ENCODE results near the gene KLK13. TPM values are rescaled to one million over a fixed set of nuclear protein-coding genes. Genes with fewer than 3 reads are reported as not detected.

The KLK13 gene
- polyA plus RNA-seq, 2 of the 4 experiments (the other 2 are of a cell fraction) = not detected

GRCh38 chr19:51029718-51030117, 35.2 kb downstream of the KLK13 start:
- POLR2A ChIA-PET = no interaction called here
- TF ChIP-seq MAZ (IDR thresholded peaks at IDR 0.05; ENCODE audit: borderline replicate concordance, low read depth, low read length) = no peak
- TF ChIP-seq CEBPB (IDR thresholded peaks at IDR 0.05) = no peak
- TF ChIP-seq RCOR1 (IDR thresholded peaks at IDR 0.05; ENCODE audit: low read depth, low read length) = no peak
- no peak for TF ChIP-seq ZSCAN20 (CRISPR knock-in tag; IDR thresholded peaks at IDR 0.05)
- TF ChIP-seq PBX3 (IDR thresholded peaks at IDR 0.05) = no peak
- no peak for TF ChIP-seq TFCP2L1 (CRISPR knock-in tag; IDR thresholded peaks at IDR 0.05)
- no peak overlapping the region for H3K4me2 ChIP-seq
- no peaks in the 10 kb centered on the region for H3K9me3 ChIP-seq
- CTCF ChIA-PET = interaction anchor here (3.0 kb wide), 1 partner anchor 13 kb away, joined by 14 read pairs; no protein-coding TSS in a partner anchor
- WGBS (ENCODE audit: missing lambda C conversion rate) = 46% methylated on average over 2 of the region's 2 CpGs
- no peak overlapping the region for H3K27ac ChIP-seq
- ATAC-seq = peak in 1 of 2 experiments; percentile 46; a peak in 3 of 6 replicates
- DNase-seq (ENCODE audit: low read depth in 1 of 2, low spot score in 1 of 2) = peak in 1 of 2 experiments; percentile 39
- no peak overlapping the region for H3K4me3 ChIP-seq
- no peaks in the 10 kb centered on the region for H3K4me1 ChIP-seq
- FAIRE-seq = no peak

GRCh38 chr19:51027873-51028272, 37.0 kb downstream of the KLK13 start:
- FAIRE-seq = no peak
- TF ChIP-seq ZSCAN20 (CRISPR knock-in tag; IDR thresholded peaks at IDR 0.05) (no peak), NR3C1 (IDR thresholded peaks at IDR 0.05) (no peak), ZFP36 (IDR thresholded peaks at IDR 0.05; ENCODE audit: borderline replicate concordance, partially characterized antibody) (no peak), RCOR1 (IDR thresholded peaks at IDR 0.05; ENCODE audit: low read depth, low read length) (no peak), SREBF2 (IDR thresholded peaks at IDR 0.05) (no peak), SMC3 (IDR thresholded peaks at IDR 0.05) (no peak), CBX8 (IDR thresholded peaks at IDR 0.05) (no peak), ZC3H11A (IDR thresholded peaks at IDR 0.05) (no peak), JUNB (IDR thresholded peaks at IDR 0.05) (no peak), MYC (IDR thresholded peaks at IDR 0.05; ENCODE audit: borderline replicate concordance, low read length) (no peak), MAZ (IDR thresholded peaks at IDR 0.05; ENCODE audit: borderline replicate concordance, low read depth, low read length) (no peak), RAD21 (conservative IDR thresholded peaks at IDR 0.05 in 1 of 2, IDR thresholded peaks at IDR 0.05 in 1 of 2) (no peak), ZNF302 (CRISPR knock-in tag; IDR thresholded peaks at IDR 0.05) (no peak), POLR2AphosphoS2 (conservative IDR thresholded peaks at IDR 0.05; ENCODE audit: low read length) (no peak), HOXB13 (CRISPR knock-in tag; IDR thresholded peaks at IDR 0.05; ENCODE audit: low read depth) (no peak)
- TF ChIP-seq, protein P1, sequence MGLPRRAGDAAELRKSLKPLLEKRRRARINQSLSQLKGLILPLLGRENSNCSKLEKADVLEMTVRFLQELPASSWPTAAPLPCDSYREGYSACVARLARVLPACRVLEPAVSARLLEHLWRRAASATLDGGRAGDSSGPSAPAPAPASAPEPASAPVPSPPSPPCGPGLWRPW (IDR thresholded peaks at IDR 0.05) = no peak
- TF ChIP-seq, protein P2, sequence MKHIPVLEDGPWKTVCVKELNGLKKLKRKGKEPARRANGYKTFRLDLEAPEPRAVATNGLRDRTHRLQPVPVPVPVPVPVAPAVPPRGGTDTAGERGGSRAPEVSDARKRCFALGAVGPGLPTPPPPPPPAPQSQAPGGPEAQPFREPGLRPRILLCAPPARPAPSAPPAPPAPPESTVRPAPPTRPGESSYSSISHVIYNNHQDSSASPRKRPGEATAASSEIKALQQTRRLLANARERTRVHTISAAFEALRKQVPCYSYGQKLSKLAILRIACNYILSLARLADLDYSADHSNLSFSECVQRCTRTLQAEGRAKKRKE (CRISPR knock-in tag; IDR thresholded peaks at IDR 0.05; ENCODE audit: low read depth) = no peak
- TF ChIP-seq, protein P3, sequence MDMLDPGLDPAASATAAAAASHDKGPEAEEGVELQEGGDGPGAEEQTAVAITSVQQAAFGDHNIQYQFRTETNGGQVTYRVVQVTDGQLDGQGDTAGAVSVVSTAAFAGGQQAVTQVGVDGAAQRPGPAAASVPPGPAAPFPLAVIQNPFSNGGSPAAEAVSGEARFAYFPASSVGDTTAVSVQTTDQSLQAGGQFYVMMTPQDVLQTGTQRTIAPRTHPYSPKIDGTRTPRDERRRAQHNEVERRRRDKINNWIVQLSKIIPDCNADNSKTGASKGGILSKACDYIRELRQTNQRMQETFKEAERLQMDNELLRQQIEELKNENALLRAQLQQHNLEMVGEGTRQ (IDR thresholded peaks at IDR 0.05) = no peak
- whole genome bisulfite sequencing (ENCODE audit: missing lambda C conversion rate) = 38% methylated on average over 5 of the region's 5 CpGs
- CTCF ChIA-PET = interaction anchor here (1.0 to 3.0 kb wide), 3 partner anchors 11 to 69 kb away, joined by 3 to 14 read pairs (median 4); no protein-coding TSS in a partner anchor
- Histone ChIP-seq H3K27ac (no peak overlapping the region), H3K9me3 (no peaks in the 10 kb centered on the region), H3K4me3 (no peak overlapping the region), H3K4me2 (no peak overlapping the region), H3K4me1 (no peaks in the 10 kb centered on the region)
- POLR2A ChIA-PET = no interaction called here
- no peak for DNase-seq (ENCODE audit: low read depth in 1 of 2, low spot score in 1 of 2)
- ATAC-seq = no peak

Data from A549 (cell line).